Activated naive CD4-positive, alpha-beta T cell treated with Interleukin-2 at 50 U/mL for 16 hours (primary cell): ENCODE data around the gene TSPAN32.

Experiments used
- DNase-seq: peaks from one replicate; pipeline ENCODE4 v3.0.0-alpha.2; 2020

The TSPAN32 gene, protein sequence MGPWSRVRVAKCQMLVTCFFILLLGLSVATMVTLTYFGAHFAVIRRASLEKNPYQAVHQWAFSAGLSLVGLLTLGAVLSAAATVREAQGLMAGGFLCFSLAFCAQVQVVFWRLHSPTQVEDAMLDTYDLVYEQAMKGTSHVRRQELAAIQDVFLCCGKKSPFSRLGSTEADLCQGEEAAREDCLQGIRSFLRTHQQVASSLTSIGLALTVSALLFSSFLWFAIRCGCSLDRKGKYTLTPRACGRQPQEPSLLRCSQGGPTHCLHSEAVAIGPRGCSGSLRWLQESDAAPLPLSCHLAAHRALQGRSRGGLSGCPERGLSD

DNA sequence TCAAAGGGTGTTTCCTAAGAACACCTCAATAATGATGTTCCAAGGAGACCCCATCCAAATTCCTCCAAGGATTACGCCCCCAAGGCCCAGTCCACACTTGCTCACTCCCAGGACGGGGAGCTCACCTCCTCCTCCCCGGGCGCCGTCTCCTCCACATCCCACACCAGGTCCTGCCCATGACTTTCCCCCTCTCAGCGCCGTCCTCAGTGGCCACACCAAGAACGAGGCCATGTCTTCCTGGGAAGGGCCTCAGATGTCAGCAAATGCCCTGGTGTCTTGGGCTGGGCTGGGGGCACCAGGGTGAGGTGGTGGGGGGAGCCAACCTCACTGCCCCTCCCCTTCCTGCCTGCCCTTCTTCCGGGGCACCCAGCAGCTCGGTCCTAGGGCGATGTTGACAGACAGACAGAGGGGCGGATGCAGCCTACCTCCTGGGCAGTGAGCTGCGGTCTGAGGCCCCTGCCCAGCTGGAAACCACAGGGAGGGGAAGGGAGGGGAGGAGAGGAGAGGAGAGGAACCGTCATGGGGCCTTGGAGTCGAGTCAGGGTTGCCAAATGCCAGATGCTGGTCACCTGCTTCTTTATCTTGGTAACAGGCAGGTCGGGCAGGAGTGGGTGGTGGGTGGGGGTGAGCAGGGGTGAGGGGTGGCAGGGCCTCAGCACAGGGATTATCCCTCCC, at the start of gene TSPAN32, which contains the start of gene C11orf21:
TSS of gene TSPAN32 (plus strand) at position 383 of the 675 bp plus-strand sequence. CDS start at position 520, 137 bp downstream.
TSS of gene C11orf21 (minus strand) at position 288 of the 675 bp plus-strand sequence. CDS start at position 178, 110 bp downstream.
- DNase-seq: peak; percentile 63

DNA sequence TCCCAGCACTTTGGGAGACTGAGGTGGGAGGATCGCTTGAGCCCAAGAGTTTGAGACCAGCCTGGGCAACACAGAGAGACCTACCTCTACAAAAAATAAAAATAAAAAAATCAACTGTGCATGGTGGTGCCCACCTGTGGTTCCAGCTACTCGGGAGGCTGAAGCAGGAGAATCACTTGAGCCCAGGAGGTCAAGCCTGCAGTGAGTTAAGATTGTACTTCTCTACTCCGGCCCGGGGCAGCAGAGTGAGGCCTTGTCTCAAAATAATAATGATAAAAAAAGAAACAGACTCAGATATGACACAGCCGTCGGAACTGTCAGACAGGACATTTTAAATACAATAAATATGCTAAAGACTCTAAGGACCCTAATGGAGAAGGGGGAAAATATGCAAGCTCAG, 49.8 kb upstream of the TSPAN32 start:
- no peak for DNase-seq

DNA sequence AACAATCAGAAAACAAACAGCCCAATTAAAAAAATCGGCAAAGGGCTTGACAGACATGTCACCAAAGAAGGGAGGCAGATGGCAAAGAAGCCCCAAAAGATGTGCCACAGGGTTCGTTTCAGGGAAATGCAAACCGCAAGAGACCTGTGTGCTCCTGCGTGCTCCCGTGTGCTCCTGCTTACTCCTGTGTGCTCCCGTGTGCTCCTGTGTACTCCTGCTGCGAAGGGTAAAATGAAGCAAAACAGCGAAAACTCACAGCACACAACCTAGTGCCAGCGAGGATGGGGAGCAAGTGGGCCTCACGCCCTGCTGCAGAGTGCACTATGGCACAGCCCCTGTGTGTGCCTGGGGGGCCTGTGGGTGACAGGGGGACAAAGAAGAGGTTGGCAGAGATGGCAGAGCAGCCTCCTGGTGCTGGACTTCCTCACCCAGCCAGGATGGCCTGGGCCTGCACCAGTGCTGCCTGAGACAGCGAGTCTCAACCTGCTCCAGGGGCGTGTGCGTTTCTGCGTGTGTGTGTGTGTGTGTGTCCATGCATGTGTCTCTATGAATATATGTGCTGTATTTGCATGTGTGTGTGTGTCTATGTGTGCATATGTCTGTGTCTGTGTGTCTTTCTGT, 45.4 kb upstream of the TSPAN32 start:
- no peak for DNase-seq

DNA sequence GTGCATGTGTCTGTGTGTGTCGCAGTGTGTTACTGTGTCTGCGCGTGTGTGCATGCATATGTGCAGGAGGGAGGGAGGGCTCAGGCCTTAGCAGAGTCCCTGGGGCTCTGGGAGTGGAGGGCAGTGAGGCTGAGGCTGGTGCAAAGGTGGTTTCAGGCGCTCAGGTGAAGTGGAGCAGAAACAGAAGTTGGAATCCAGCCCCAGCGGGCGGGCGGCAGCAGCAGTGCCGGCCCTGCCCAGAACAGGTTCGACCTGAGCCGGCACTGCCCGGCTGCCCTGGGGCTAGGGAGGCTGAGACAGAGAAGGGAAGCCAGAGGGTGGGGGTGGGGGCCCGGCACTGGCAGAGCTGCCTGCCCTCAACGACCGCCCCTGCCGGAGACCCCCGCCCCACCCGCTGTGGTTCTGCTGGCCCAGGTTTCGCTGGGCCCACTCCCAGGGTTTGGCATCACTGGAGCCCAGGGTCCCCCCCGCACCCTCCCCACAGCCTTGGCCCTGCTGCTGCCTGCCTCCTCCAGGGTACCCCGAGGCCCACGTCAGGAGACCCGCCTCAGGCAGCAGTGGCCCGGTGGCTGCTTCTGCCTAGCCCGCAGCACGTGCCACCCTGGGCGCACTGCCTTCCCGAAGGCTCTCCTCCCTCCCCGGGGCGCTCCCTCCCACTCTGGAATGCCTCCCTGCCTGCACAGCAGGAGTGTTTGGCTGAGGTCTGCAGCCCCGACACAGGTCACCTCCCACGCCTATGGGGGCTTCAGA, 44.7 kb upstream of the TSPAN32 start:
- no peak for DNase-seq

DNA sequence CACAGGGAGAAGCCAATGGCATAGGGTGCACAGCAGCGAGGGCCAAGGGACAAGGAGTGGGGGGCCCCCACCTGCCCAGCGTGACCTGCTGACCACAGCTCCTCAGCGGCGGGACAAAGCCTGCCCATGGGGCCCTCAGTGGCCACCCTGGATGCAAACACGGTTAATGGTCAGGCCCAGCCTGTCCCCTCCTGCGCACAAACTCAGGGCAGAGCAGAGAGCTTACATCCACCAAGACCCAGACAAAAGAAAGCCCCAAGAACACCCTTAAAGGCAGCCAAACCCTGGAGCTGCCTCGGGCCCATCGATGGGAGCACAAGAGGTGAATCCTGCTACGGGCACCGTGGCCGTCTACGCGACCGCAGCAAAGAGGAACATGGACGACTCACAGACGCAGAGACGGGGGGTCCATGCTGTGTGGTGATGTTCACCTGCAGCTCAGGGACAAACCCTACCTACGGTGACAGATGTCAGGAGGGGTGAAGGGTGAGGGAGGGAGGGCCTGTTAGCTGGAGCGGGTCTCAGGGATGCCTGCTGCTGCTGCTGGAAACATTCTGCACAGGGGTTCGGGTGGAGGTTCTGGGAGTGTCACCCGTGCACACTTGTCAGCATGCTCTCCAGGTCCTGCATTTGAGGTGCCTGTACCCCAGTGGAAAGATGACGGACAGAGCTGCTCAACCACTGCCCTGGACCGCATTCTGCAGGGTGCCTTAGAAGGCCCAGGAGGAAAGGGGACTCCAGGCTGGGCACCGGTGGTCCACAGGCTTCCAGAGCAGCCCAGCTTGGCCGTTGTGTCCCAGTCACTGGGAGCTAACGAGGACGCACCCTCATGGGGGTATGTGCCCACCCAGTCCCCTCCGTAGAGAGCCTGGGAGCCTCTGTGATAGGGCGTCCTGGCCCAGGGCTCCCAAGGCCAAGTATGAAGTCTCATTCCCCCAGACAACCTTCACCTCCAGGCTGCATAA, 43.0 kb upstream of the TSPAN32 start:
- DNase-seq: no peak

DNA sequence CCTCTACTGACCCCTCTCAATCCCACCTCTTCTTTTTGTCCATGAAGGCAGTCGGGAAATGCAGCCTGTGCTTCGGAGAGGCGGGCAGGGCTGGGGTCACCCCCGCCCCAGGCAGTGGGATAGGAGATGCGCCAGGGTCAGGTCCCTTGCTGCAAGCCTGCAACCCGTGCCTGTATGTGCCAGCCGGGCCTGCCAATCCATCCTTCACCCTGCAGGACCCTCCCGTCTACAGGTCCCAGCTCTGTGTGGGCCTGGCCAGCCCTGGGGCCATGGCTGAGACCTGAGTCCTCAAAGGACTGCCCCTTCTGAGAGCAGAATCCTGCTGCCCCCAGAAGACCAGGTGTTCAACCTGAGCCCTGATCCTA, 42.4 kb upstream of the TSPAN32 start:
- no peak for DNase-seq

DNA sequence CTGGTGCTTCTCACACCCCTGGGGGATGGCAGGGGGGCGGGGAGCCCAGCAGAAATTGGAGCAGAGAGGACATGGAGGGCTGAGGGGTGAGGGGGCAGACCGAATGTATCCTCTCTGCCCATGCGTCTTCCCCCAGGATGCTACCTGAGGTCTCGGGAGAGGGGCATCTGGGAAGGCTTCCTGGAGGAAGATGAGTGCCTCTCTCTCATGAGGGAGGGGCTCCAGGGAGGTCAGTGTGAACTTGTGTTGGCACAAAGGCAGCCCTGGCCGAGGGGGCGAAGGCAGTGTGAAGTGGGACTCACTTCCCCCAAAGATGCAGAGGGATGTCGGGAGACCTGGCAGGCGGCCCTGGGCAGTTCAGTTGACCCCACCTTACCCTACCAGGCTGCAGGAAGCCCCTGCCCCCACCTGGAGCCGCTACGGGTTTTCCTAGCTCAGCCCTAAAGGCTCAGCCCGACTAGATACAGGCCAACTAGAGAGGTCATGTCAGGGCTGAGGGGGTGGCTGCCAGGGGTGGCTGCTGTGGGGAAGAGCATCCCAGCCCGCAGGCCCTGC, 41.8 kb upstream of the TSPAN32 start:
- no peak for DNase-seq

DNA sequence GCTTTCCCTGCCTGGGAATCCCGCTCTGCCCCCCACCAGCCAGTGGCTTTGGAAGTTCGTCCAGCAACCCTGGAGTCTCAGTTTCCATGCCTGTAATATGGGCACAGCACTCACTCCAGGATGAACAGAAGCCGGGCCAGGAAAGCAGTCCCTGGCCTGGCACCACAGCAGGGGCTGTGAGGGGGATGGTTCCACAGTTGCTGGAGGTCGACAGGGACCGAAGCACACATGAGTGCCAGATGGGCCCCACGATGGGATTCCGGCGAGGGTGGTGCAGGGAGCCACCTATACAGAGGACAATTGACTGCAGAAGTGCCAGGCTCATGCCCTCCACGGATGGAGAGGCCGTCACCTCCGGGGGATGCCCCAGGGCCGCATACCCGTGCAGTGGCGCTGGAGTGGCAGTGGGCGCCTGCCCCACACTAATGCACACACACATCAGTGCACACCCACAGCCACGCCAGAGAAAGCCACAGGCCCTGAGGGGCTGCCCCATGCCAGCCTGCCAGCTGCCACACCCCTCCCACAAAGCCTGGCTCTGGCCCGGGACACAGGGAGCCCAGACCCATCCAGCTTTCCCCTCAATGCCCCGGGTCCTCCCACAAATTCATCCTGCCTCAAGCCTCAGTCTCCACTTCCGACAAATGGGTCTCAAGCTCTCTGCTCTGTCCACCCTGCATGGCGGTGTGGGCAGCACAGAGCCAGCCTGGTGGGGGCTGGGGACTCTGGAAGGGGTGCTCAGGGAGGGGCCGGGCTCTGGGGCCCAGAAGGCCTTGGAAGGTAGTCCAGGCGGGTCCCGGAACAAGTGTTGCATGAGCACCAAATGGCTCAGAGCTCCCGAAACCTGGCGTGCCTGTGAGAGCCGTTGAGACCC, 41.1 kb upstream of the TSPAN32 start:
- DNase-seq: no peak

DNA sequence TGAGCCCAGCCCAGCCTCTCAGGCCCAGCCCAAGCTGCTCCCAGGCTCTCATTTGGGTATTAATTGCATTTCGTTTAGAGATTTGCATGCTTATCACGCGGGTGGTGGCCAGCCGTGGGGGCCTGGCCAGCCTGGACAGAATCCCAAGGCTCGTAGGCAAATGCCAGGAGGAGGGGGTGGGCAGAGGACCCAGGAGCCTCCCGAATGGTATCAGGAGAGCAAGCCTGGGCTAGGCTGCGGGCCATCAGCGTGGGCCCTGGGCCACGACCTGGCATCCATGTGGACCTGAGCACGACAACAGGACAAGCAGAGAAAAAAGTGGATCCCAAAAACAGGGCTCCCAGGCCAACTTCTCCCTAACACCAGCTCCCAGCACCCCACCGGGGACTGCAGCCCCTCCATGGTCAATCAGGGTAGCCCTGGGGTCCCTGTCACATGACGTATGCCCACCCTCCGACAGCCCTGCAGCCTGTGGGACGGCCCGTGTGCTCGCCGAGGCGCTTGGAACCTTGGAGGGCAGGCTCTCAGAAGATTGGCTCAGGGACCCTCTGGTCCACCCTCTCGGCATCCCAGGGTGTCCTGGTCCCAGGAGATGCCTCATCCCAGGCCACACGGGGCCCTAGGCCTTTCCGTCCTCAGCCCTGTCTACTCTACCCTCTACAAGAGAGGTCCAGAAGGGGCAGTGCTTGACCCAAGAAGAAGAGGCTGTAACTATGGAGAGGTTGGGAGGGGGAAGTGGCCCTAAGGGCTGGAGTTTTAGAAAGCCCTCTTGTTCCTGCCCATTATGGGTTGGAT, 40.2 kb upstream of the TSPAN32 start:
- DNase-seq: no peak

DNA sequence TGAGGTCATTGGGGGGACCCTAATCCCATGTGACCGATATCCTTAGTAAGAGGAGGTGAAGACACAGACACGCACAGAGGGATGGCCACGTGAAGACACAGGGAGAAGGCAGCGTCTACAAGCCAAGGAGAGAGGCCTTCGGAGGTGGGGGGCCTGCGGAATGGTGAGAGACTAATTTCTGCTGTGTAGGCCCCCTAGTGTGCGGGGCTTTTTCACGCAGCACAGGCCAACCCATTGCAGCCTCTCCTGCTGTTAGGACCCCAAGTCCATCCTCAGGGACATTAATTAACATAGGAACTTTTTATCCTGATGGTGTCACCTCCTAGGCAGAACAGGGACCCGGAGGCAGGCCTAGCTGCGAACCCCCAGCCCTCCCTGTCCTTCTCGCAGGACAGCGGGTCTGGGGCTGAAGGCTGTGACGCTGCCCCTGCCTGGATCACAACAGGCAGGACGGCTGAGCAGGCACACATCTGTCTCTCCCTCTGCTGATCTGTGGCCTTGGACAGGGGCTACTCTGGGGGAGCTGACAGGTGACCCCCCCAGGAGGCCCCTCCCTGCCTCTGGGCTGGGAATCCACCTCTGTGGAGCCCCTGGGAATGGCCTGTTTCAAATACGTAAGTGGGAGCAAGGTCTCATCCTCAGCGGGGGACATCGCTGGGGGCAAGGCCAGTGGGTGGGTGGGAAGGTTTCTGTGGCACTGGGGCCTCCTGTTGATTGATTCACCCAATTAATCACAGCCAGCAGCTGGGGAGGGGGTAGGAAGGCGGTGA, 39.3 kb upstream of the TSPAN32 start:
- no peak for DNase-seq

DNA sequence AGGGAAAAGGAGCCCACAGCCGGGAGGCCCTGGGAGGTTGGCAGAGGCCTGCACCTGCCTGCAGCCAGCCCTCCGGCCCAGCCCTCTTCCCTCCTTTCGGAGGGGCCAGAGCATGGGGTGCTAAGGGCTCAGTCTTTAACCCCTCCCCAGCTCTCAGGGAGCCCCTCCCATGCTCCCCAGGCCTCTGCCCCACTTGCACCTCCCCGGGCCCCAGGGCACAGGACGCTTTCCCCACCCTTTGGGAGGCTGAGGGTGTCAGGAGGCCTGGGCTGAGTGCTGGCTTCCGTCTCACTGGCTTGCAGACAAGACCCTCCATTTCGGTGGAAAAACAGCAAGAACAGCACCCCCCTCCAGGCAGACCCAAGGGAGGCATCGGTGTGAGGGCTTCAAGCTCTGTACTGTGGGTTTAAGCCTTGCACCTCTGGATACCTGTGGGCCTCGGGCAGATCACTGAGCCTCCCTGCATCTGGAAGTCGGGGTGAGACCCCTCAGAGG, 38.7 kb upstream of the TSPAN32 start:
- DNase-seq: no peak

DNA sequence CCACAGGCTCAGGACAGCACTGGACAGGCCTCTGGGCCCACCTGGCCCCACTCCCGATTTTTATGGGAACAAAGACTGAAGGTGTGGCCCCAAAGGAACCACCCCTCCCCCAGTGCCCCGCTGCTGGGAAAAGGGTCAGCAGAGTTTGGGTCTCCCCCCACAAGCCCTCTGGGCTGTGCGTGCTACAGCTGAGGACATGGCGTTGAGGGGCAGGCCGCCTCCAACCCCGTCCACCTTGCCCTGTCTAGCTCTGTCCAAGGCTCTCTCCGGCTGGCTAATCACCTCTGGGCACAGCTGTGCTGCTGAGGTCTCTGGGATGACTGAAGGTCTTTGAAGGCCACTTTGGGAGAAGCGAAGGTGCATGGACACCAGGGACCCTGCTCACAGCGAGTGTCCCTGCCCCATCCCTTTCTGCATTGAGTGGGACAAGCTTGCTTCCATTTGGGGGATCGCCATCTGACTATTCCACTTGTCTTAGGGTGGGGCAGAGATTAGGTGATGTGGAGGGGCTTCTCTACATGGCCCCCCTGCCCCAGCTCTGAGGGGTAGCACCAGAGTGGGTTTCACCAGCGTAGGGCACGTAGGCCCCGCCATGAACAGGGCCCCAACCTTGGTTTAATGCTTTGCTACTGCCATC, 38.0 kb upstream of the TSPAN32 start:
- no peak for DNase-seq

DNA sequence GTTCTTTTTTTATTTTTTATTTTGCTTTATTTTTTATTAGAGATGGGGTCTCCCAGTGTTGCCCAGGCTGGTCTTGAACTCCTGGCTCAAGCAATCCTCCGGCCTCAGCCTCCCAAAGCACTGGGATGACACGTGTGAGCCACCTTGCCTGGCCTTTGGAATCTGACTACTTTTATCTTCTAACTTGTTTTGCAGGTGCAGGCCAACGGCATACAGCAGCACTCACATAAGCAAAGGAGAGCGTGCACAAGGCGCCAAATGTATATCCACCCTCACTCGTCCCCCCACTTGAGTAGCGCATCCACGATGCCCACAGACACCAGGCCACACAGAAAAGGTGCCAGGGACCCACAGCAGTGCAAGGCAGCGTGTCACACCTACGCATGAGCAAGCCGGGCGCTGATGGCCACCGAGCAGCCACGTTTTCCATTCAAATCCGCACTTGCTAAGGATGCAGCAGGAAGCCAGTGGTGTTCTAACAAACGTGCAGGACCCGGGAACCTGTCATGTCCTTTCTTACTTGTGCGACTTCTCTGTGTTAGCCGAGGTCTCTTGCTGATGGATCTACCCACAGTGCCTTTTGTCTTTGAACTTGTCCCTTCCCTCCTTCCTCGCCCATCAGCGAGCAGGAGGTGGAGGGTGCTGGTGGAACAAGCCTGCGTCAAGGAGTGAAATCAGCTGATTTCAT, 37.3 kb upstream of the TSPAN32 start:
- no peak for DNase-seq

DNA sequence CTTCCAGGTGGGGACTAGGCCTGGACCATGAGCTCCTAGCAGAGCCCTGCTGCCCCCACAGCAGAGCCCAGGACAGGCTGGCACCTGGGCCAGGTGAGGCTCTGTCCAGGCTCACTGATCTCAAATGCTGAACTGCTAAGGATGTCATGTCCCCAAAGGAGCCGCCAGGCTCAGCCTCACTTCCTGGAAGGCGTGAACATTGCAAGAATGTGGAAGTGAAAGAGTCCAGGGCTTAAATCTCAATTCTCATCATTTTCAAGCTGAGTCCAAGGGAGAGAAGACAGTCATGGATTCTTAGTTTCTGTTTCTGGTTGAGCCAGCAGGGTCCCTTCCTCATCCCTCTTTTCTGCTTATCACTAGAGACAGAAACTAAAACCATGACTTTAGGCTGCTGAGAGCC, 36.4 kb upstream of the TSPAN32 start:
- DNase-seq: peak; percentile 39

DNA sequence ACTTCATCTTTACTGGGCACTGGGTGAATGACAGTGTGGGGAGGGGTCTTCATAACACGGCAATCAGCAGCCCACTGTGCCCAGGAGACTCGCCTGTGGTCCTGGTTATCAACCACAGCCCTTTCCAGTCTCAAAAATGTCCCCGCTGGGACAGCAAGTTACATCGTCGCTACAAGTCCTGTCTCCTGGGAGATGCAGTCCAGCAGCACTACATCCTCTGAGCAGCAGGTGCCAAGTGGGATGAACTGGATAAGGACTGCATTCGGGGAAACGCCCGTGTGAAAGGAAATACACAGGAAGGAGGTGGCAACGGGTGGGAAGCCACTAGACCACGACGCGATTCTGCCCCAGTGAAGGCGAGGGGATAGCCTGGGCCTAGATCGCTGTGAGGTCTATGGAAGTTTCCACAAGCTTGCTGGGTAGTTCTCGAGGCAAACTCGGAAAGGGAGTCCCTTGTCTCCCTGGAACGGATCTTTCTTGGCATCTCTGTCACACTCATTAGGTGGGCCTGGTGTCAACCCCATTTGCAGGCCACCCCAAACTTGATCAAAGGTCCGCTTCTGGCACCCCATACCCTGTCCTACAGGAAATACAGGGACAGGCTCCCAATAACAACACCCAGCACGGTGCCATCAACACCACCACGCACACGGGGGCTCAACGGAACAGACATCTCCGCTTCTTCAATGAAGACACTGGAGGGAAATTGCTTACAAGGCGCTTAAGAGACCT, 35.8 kb upstream of the TSPAN32 start:
- DNase-seq: no peak

DNA sequence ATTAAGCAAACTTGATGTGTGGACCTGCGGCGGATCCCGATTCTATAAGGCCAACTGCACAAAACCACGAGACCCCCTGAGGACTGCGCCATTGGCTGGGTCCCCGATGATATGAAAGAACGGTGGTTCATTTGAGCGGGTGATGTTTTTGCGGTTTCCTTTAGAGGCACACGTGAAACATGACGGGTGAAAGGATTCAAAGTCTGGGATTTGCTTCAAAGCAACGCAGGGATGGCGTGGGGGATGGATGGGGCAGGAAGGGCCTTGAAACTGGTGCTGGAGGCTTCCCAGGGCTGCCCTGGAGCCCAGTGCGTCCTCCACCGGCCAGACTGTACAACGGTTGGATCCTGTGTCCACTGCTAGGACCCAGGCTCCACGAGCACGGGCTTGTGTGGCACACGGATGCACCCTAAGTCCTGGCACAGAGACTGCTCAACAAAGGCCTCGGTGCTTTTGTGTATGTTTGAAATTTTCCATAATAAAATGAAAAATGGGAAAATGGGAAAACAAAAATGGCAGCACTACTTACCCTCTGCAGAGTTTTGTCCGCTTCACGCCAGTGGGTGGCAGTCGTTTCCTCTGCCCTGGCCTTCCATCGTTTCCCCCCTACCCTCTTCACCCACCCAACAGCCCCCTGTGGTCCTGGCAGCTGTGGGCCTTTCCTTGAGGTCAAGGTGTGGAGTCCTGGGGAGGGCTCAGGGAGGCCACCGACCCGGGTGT, 35.1 kb upstream of the TSPAN32 start:
- no peak for DNase-seq
